MM.1S (cell line): Measurements from ENCODE around the gene TTC27.

Experiments
- DNase-seq: peaks from one replicate; pipeline ENCODE4 v3.0.0-alpha.2; 2015
- H2AFZ ChIP-seq: fragments of 300-600 bp; sonication (generic); 2 replicates; pipeline ENCODE4 v1.6.0; 2016; ENCODE audit warnings: antibody characterized with exemption, low read length
- H3F3A ChIP-seq: fragments of 300-600 bp; sonication (generic); 2 replicates; pipeline ENCODE4 v1.6.1; 2016; ENCODE audit warnings: mild to moderate bottlenecking, antibody characterized with exemption, low read length, moderate library complexity, mixed read lengths; ENCODE audit not compliant: insufficient read depth
- H3K27ac ChIP-seq: fragments of 300-600 bp; sonication (generic); 2 replicates; pipeline ENCODE4 v1.5.1; 2016; ENCODE audit warnings: mild to moderate bottlenecking, low read length
- H3K27me3 ChIP-seq: fragments of 300-600 bp; sonication (generic); replicated peaks from 2 replicates; pipeline ENCODE4 v1.6.0; 2016; ENCODE audit warnings: low read length; ENCODE audit not compliant: insufficient read depth
- H3K36me3 ChIP-seq: fragments of 300-600 bp; sonication (generic); replicated peaks from 2 replicates; pipeline ENCODE4 v1.6.1; 2016; ENCODE audit warnings: mild to moderate bottlenecking, low read length, mixed read lengths; ENCODE audit not compliant: insufficient read depth
- H3K4me1 ChIP-seq: fragments of 300-600 bp; sonication (generic); 2 replicates; pipeline ENCODE4 v1.6.1; 2016; ENCODE audit warnings: low read length, mixed read lengths
- H3K4me2 ChIP-seq: fragments of 300-600 bp; sonication (generic); 2 replicates; pipeline ENCODE4 v1.6.0; 2016; ENCODE audit warnings: low read depth, low read length
- H3K4me3 ChIP-seq: fragments of 300-600 bp; sonication (generic); 2 replicates; pipeline ENCODE4 v1.5.1; 2016; ENCODE audit warnings: low read length, mixed read lengths
- H3K79me2 ChIP-seq: fragments of 300-600 bp; sonication (generic); 2 replicates; pipeline ENCODE4 v1.6.1; 2016; ENCODE audit warnings: mixed run types, low read length, mixed read lengths
- H3K9ac ChIP-seq: fragments of 300-600 bp; sonication (generic); 2 replicates; pipeline ENCODE4 v1.6.1; 2016; ENCODE audit warnings: low read length, mixed read lengths
- H3K9me2 ChIP-seq: fragments of 300-600 bp; sonication (generic); replicated peaks from 2 replicates; pipeline ENCODE4 v1.6.1; 2016; ENCODE audit warnings: mild to moderate bottlenecking, low read length, mixed read lengths; ENCODE audit not compliant: insufficient read depth
- H3K9me3 ChIP-seq: fragments of 300-600 bp; sonication (generic); replicated peaks from 2 replicates; pipeline ENCODE4 v1.6.1; 2016; ENCODE audit warnings: mild to moderate bottlenecking, low read length, mixed read lengths; ENCODE audit not compliant: insufficient read depth
- H4K20me1 ChIP-seq: fragments of 300-600 bp; sonication (generic); 2 replicates; pipeline ENCODE4 v1.6.1; 2016; ENCODE audit warnings: mild to moderate bottlenecking, low read length, moderate library complexity, mixed read lengths; ENCODE audit not compliant: insufficient read depth
- CTCF ChIP-seq: fragments of 300-600 bp; sonication (generic); IDR thresholded peaks from 2 replicates; pipeline ENCODE4 v1.5.1; 2016; ENCODE audit warnings: antibody characterized with exemption, low read length, mixed read lengths
- EZH2 ChIP-seq: fragments of 300-600 bp; sonication (generic); optimal IDR thresholded peaks from 2 replicates; pipeline ENCODE3; 2017; ENCODE audit warnings: low read depth, mild to moderate bottlenecking, antibody characterized with exemption, low read length, mixed read lengths
- EZH2phosphoT487 ChIP-seq: fragments of 300-600 bp; sonication (generic); IDR thresholded peaks from 2 replicates; pipeline ENCODE4 v1.6.1; 2018; ENCODE audit warnings: antibody characterized with exemption, low read length

Gene TTC27

GRCh38 chr2:32611366-32611765 lies 16.5 kb upstream of the TTC27 start:
- H3K9me2 ChIP-seq = no peaks in the 10 kb centered on the region
- H3K4me2 ChIP-seq = no peak overlapping the region
- H3K9ac ChIP-seq = no peak overlapping the region
- TF ChIP-seq EZH2 (no peak), EZH2phosphoT487 (no peak)
- H3K9me3 ChIP-seq = no peaks in the 10 kb centered on the region
- H3K79me2 ChIP-seq = no peaks in the 10 kb centered on the region
- no peaks in the 10 kb centered on the region; the same call in 1 of the 2 replicates for H3K36me3 ChIP-seq
- no peaks in the 10 kb centered on the region for H4K20me1 ChIP-seq
- no peak for DNase-seq
- no peaks in the 10 kb centered on the region for H3K27me3 ChIP-seq
- no peaks in the 10 kb centered on the region for H3K4me1 ChIP-seq
- no peak overlapping the region for H3K4me3 ChIP-seq
- no peak overlapping the region for H2AFZ ChIP-seq
- no peak overlapping the region for H3K27ac ChIP-seq
- no peaks in the 10 kb centered on the region for H3F3A ChIP-seq

GRCh38 chr2:32611771-32612170 lies 16.1 kb upstream of the TTC27 start:
- Histone ChIP-seq H3K9me2 (no peaks in the 10 kb centered on the region), H3K27me3 (no peaks in the 10 kb centered on the region), H3F3A (no peaks in the 10 kb centered on the region), H3K4me3 (no peak overlapping the region), H3K4me2 (no peak overlapping the region), H3K27ac (no peak overlapping the region), H3K79me2 (no peaks in the 10 kb centered on the region), H3K4me1 (no peaks in the 10 kb centered on the region), H3K36me3 (no peaks in the 10 kb centered on the region; the same call in 1 of the 2 replicates), H4K20me1 (no peaks in the 10 kb centered on the region), H3K9ac (no peak overlapping the region), H2AFZ (no peak overlapping the region), H3K9me3 (no peaks in the 10 kb centered on the region)
- TF ChIP-seq CTCF (no peak), EZH2 (no peak), EZH2phosphoT487 (no peak)
- no peak for DNase-seq

GRCh38 chr2:32614084-32614483 lies 13.8 kb upstream of the TTC27 start:
- Histone ChIP-seq H4K20me1 (no peaks in the 10 kb centered on the region), H3K9me3 (no peaks in the 10 kb centered on the region), H3K4me3 (no peak overlapping the region), H3K4me1 (peaks cover 3% of the 10 kb centered on the region; the same call in 1 of the 2 replicates), H3K4me2 (no peak overlapping the region), H2AFZ (no peak overlapping the region), H3K36me3 (no peaks in the 10 kb centered on the region; the same call in 1 of the 2 replicates), H3K9ac (no peak overlapping the region), H3K79me2 (no peaks in the 10 kb centered on the region), H3K27me3 (no peaks in the 10 kb centered on the region), H3F3A (no peaks in the 10 kb centered on the region), H3K27ac (no peak overlapping the region), H3K9me2 (no peaks in the 10 kb centered on the region)
- no peak for TF ChIP-seq EZH2
- no peak for TF ChIP-seq EZH2phosphoT487
- no peak for TF ChIP-seq CTCF
- DNase-seq = no peak

- H3K9me3 ChIP-seq = no peaks in the 10 kb centered on the region
- TF ChIP-seq CTCF (no peak), EZH2 (no peak), EZH2phosphoT487 (no peak)
- H3K9me2 ChIP-seq = no peaks in the 10 kb centered on the region
- no peak overlapping the region for H3K27ac ChIP-seq
- peaks cover 3% of the 10 kb centered on the region; the same call in 1 of the 2 replicates for H3K4me1 ChIP-seq
- H3K79me2 ChIP-seq = no peaks in the 10 kb centered on the region
- H4K20me1 ChIP-seq = no peaks in the 10 kb centered on the region
- no peak overlapping the region for H2AFZ ChIP-seq
- H3K4me2 ChIP-seq = no peak overlapping the region
- H3F3A ChIP-seq = no peaks in the 10 kb centered on the region
- H3K9ac ChIP-seq = no peak overlapping the region
- H3K27me3 ChIP-seq = no peaks in the 10 kb centered on the region
- H3K36me3 ChIP-seq = no peaks in the 10 kb centered on the region; the same call in 1 of the 2 replicates
- DNase-seq = no peak
- H3K4me3 ChIP-seq = no peak overlapping the region
Measured at GRCh38 chr2:32617599-32618189, 10.2 kb upstream of the TTC27 start.
